Thoracic aorta (tissue), 2 donors: Measurements from ENCODE around the gene PPP1R12B. TPM values are rescaled to one million over a fixed set of nuclear protein-coding genes. Genes with fewer than 3 reads are reported as not detected.
"Not testable (repeated sequence)": the region's sequence is repeated elsewhere in the genome, so short reads cannot be mapped to it uniquely, and the experiment has no call there.

Experiments
- ATAC-seq: fragments of 150-250 bp; one replicate; pipeline ENCODE4 v1.8.0; 2017; ENCODE audit warnings: low read depth; ENCODE audit not compliant: insufficient number of reproducible peaks, low FRiP score
- DNase-seq: peaks from one replicate; pipeline ENCODE4 v3.0.0-alpha.2; 2020; ENCODE audit warnings: low spot score
- H3K27ac ChIP-seq, 2 donors: fragments of 200-600 bp; sonication (generic); 1 replicate in 1 of 2; 2 replicates in 1 of 2; pipeline ENCODE4 v1.5.1; 2016; ENCODE audit warnings: mild to moderate bottlenecking in 2 of 2, moderate library complexity in 2 of 2
- H3K27me3 ChIP-seq: fragments of 200-600 bp; sonication (generic); replicated peaks from 2 replicates; pipeline ENCODE4 v1.6.0; 2016; ENCODE audit warnings: mild to moderate bottlenecking; ENCODE audit not compliant: insufficient read depth
- H3K36me3 ChIP-seq: fragments of 200-600 bp; sonication (generic); one replicate; pipeline ENCODE4 v1.5.1; 2016
- H3K4me1 ChIP-seq, 2 donors: fragments of 200-600 bp; sonication (generic); 1 replicate in 1 of 2; 2 replicates in 1 of 2; pipeline versions ENCODE4 v1.5.1 to v1.6.0; 2016; ENCODE audit warnings: low read depth in 2 of 2, mild to moderate bottlenecking in 1 of 2; ENCODE audit not compliant: control insufficient read depth in 1 of 2
- H3K4me3 ChIP-seq: fragments of 200-600 bp; sonication (generic); 2 replicates; pipeline ENCODE4 v1.5.1; 2016; ENCODE audit warnings: mild to moderate bottlenecking
- H3K9me3 ChIP-seq: fragments of 200-600 bp; sonication (generic); 2 replicates; pipeline ENCODE4 v1.5.1; 2016
- total RNA-seq, 2 donors: library from RNA; depleted of rRNA; stranded (reverse); fragments of >200 nt; gene quantifications; one replicate each; pipeline versions ENCODE4 v1.1.0 to v1.2.3, GENCODE V29; 2016
- TF ChIP-seq, protein P1 (sequence below): fragments of 200-600 bp; sonication (generic); IDR thresholded peaks from one replicate; pipeline ENCODE4 v1.5.1; 2019; ENCODE audit warnings: antibody characterized with exemption

The PPP1R12B gene
- total RNA-seq, 2 donors from 2014 or later = 573 to 677 TPM

- H3K4me1 ChIP-seq = peaks cover 19 to 30% of the 10 kb centered on the region in 2 donors
- not testable (repeated sequence) for DNase-seq, H3K36me3 ChIP-seq, H3K27ac ChIP-seq, ATAC-seq, H3K27me3 ChIP-seq, H3K4me3 ChIP-seq, H3K9me3 ChIP-seq
- TF ChIP-seq, protein P1, sequence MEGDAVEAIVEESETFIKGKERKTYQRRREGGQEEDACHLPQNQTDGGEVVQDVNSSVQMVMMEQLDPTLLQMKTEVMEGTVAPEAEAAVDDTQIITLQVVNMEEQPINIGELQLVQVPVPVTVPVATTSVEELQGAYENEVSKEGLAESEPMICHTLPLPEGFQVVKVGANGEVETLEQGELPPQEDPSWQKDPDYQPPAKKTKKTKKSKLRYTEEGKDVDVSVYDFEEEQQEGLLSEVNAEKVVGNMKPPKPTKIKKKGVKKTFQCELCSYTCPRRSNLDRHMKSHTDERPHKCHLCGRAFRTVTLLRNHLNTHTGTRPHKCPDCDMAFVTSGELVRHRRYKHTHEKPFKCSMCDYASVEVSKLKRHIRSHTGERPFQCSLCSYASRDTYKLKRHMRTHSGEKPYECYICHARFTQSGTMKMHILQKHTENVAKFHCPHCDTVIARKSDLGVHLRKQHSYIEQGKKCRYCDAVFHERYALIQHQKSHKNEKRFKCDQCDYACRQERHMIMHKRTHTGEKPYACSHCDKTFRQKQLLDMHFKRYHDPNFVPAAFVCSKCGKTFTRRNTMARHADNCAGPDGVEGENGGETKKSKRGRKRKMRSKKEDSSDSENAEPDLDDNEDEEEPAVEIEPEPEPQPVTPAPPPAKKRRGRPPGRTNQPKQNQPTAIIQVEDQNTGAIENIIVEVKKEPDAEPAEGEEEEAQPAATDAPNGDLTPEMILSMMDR = peak; percentile 66
These were observed 115.7 kb downstream of the PPP1R12B start for GRCh38 chr1:202464153-202464742.

- DNase-seq, H3K27ac ChIP-seq, ATAC-seq: not testable (repeated sequence)
These were observed 117.3 kb downstream of the PPP1R12B start for GRCh38 chr1:202465644-202466270.

DNA sequence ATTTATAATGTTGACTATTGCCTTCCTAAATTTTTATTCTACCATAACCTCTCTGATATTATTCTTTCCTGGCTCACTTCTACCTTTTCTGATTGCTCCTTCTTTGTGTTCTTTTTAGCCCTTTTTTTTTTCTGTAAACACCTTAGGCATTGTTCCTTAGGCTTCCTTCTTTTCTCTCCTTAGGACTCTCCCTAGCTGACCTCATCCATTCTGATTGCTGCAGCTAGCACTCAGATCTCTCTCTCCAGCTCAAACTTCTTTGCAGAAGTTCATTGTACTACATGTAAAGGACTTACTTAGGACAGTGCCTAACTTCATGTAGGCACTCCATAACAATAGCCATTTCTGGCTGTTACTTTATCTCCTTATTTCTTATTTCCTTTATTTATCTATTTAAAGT, 117.8 kb downstream of the PPP1R12B start:
- ATAC-seq, H3K4me3 ChIP-seq, H3K36me3 ChIP-seq, H3K27ac ChIP-seq, H3K27me3 ChIP-seq, DNase-seq, H3K9me3 ChIP-seq: not testable (repeated sequence)
- peaks cover 13 to 16% of the 10 kb centered on the region in 2 donors for H3K4me1 ChIP-seq

More at GRCh38 chr1:202465644-202466270, 117.3 kb downstream of the PPP1R12B start:
- H3K4me3 ChIP-seq, H3K36me3 ChIP-seq, H3K9me3 ChIP-seq, H3K27me3 ChIP-seq: not testable (repeated sequence)
- H3K4me1 ChIP-seq = peaks cover 13 to 16% of the 10 kb centered on the region in 2 donors

GRCh38 chr1:202467381-202467780, 118.9 kb downstream of the PPP1R12B start:
- H3K4me3 ChIP-seq, H3K36me3 ChIP-seq, H3K27me3 ChIP-seq, H3K27ac ChIP-seq, H3K9me3 ChIP-seq, ATAC-seq, DNase-seq: not testable (repeated sequence)
- peaks cover 13 to 16% of the 10 kb centered on the region in 2 donors for H3K4me1 ChIP-seq

DNA sequence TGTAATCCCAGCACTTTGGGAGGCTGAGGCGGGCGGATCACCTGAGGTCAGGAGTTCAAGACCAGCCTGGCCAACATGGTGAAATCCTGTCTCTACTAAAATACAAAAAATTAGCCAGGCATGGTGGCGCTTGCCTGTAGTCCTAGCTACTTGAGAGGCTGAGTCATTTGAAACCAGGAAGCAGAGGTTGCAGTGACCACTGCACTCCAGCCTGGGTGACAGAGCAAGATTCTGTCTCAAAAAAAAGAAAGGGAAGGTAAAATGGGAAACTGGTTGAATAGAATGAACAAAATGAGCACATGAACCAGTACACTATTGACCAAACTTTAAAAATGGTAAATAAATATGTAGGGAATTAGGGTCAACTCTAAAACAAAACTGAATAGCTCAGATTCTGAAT, 120.2 kb downstream of the PPP1R12B start:
- ATAC-seq, DNase-seq, H3K9me3 ChIP-seq: not testable (repeated sequence)

GRCh38 chr1:202469123-202469522, 120.6 kb downstream of the PPP1R12B start:
- H3K4me1 ChIP-seq = peaks cover 13 to 26% of the 10 kb centered on the region in 2 donors
- not testable (repeated sequence) for H3K27ac ChIP-seq, ATAC-seq, DNase-seq, H3K27me3 ChIP-seq, H3K36me3 ChIP-seq, H3K4me3 ChIP-seq, H3K9me3 ChIP-seq

More for the DNA sequence above, 120.2 kb downstream of the PPP1R12B start:
- not testable (repeated sequence) for H3K4me3 ChIP-seq, H3K36me3 ChIP-seq, H3K27ac ChIP-seq, H3K27me3 ChIP-seq
- H3K4me1 ChIP-seq = peaks cover 13 to 22% of the 10 kb centered on the region in 2 donors

DNA sequence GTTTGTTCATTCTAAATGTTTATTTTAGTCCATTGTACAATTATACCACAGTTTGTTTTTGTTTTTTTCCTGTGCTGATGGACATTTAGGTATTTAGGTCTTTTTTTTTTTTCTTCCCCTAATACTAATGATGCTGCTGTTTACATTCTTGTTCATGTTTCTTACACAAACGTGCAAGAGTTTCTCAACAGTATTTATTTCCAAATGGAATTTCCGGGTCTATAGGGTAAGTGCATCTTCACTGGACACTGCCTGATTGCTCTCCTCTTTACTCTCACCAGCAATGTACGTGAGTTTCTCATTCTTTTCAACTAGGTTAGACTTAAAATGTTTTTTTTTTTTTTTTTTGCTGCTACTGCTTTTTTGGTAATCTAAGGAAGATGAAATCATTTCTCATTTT, 122.7 kb downstream of the PPP1R12B start:
- Histone ChIP-seq H3K4me3 (no peak overlapping the region), H3K27me3 (no peaks in the 10 kb centered on the region), H3K27ac (no peak overlapping the region), H3K9me3 (no peaks in the 10 kb centered on the region), H3K36me3 (no peaks in the 10 kb centered on the region), H3K4me1 (peaks cover 2 to 14% of the 10 kb centered on the region in 2 donors)
- ATAC-seq = no peak
- TF ChIP-seq, protein P1 = no peak
- DNase-seq = no peak

- not testable (repeated sequence) for ATAC-seq, H3K36me3 ChIP-seq, H3K27ac ChIP-seq, H3K9me3 ChIP-seq, H3K4me3 ChIP-seq, DNase-seq, H3K27me3 ChIP-seq
- H3K4me1 ChIP-seq = peaks cover 0 to 10% of the 10 kb centered on the region in 2 donors
These were observed 124.0 kb downstream of the PPP1R12B start for GRCh38 chr1:202472347-202473124.

GRCh38 chr1:202473266-202474045, 125.0 kb downstream of the PPP1R12B start:
- H3K4me3 ChIP-seq, ATAC-seq, H3K27ac ChIP-seq: not testable (repeated sequence)

DNA sequence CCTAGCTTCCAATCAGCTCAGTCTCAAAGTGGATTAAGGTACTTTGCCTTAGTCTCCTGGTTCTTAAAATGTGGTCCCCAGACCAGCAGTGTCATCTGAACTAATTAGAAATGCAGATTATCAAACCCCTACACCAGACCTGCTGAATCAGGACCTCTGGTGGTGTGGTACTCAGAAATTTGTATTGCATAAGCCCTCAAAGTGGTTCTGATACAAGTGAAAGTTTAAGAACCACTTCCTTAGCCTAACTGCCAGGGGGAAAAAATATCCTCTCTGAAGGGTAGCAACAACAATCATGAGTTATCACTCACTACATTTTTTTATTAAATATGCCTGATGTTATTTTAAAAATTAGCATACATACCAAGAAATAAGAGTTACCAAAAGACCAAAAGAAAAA, 131.2 kb downstream of the PPP1R12B start:
- ATAC-seq, H3K27me3 ChIP-seq, H3K9me3 ChIP-seq, H3K4me1 ChIP-seq, H3K36me3 ChIP-seq, DNase-seq, H3K27ac ChIP-seq, H3K4me3 ChIP-seq: not testable (repeated sequence)

More at GRCh38 chr1:202473266-202474045, 125.0 kb downstream of the PPP1R12B start:
- DNase-seq, H3K9me3 ChIP-seq, H3K27me3 ChIP-seq, H3K36me3 ChIP-seq: not testable (repeated sequence)
- H3K4me1 ChIP-seq = peaks cover 0 to 10% of the 10 kb centered on the region in 2 donors
